NCI-H748 (cell line): ENCODE results near the gene CTSF.
"Not testable (repeated sequence)": the region's sequence is repeated elsewhere in the genome, so short reads cannot be mapped to it uniquely, and the experiment has no call there.

Experiments
- DNase-seq: peaks from one replicate; lab custom pipeline; 2025; ENCODE audit not compliant: unreplicated experiment; lab: John Stamatoyannopoulos, UW

Gene CTSF

GRCh38 chr11:66589996-66590675, 21.7 kb upstream of the CTSF start:
- no peak for DNase-seq

GRCh38 chr11:66589315-66589714, 20.9 kb upstream of the CTSF start:
- not testable (repeated sequence) for DNase-seq

DNA sequence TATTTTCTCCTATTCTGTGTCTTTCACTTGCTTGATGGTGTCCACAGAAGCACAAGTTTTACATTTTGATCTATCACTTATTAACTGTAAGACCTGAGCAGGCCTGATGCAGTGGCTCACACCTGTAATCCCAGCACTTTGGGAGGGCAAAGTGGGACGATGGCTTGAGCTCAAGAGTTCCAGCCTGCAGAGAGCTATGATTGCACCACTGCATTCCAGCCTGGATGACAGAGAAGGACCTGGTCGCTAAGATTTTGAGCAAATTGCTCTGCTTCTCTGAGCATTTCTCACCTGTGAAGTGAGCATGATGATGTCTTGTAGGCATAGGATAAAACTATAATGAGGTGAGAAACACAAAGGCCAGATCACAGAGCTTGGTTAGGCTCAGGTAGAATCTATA, 17.7 kb upstream of the CTSF start:
- DNase-seq: no peak

GRCh38 chr11:66585447-66585846, 17.0 kb upstream of the CTSF start:
- not testable (repeated sequence) for DNase-seq

- DNase-seq: not testable (repeated sequence)
Measured at GRCh38 chr11:66582565-66583147, 14.2 kb upstream of the CTSF start.

DNA sequence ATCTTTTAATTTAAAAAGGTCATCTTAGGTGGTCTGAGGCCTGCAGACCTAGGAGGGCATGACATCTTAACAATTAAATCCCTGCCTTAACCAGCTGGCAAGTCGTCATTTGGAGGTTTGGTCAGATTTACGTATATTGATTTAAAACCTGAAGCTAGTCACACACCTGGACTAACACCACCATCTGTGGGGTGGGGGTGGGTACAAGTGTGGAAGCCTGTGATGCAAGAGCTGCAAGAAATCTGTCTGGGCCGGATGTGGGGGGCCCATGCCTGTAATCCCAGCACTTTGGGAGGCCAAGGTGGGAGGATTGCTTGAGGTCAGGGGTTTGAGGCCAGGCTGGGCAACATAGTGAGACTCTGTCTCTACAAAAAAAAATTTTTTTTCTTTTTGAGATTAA, 12.9 kb upstream of the CTSF start:
- no peak for DNase-seq

GRCh38 chr11:66580803-66581202, 12.4 kb upstream of the CTSF start:
- DNase-seq: no peak

DNA sequence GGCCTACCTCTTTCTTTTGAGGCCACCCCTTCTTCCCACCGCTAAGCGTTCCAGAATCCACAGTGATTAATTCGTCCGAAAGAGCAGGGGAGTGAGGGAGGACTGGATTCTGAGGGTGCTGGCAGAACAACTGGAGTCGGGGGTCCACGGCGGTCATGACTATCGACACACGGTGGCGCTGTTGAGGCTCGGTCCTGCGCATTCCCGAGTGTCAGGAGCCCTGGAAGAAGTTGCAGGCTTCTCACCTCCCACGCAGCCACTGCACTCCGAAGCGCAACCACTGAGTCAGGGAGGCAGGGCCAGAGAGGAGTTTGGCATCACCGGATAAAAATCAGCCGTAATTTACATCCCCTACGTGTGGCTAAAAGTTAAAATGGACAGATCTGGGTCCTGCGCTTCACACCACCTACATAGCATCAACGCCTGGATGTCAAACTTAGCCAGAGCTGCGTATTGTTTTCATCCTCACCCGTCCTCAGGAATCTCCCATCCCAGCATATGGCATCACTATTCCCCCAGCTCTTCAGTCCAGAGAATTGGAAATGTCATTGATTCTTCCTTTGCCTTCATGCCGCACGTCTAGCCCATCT, 10.7 kb upstream of the CTSF start:
- DNase-seq: peak; percentile 55

- DNase-seq: no peak
Measured at GRCh38 chr11:66570850-66571180, 2.4 kb upstream of the CTSF start.

GRCh38 chr11:66570079-66570849, 1.9 kb upstream of the CTSF start:
- DNase-seq: no peak

GRCh38 chr11:66569076-66569475, 670 bp upstream of the CTSF start:
- no peak for DNase-seq

- DNase-seq: no peak
Measured at GRCh38 chr11:66567787-66568123, 651 bp downstream of the CTSF start.

DNA sequence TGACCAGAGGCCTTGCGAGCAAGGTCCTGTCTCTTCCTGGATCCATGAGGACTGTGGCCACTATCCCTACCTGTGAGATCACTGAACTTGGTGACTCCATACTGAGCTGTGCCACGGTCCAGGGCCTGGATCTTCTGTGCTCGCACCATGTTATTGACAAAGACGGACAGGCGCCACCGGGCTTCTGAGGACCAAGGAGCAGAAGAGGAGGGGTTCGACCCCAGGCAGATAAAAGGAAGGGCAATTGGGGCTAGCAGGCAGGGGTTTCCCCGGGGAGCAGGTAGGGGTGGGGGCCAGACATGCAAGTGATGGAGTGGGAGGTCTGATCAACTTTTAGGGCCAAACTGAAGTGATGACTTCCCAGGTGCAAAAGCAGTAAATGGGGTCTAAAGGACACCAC, 2.2 kb downstream of the CTSF start:
- no peak for DNase-seq

DNA sequence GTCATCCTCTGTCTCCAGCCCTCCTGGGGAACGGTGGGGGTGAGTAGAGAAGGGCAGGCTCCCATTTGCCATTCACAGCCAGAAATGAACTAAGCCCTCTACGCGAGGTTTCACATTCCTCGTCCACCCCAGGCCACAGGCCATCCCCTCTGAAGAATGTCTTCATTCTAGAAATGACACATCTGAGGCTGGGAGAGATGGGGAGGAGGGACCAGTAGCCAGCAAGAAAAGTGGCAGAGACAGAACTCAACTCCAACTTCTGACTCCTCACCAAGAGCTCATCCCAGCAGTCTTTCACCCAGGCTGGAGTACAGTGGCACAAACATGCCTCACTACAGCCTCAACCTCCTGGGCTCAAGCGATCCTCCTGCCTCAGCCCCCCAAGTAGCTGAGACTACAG, 3.4 kb downstream of the CTSF start:
- no peak for DNase-seq

- no peak for DNase-seq
Measured at GRCh38 chr11:66564538-66564937, 3.9 kb downstream of the CTSF start.

DNA sequence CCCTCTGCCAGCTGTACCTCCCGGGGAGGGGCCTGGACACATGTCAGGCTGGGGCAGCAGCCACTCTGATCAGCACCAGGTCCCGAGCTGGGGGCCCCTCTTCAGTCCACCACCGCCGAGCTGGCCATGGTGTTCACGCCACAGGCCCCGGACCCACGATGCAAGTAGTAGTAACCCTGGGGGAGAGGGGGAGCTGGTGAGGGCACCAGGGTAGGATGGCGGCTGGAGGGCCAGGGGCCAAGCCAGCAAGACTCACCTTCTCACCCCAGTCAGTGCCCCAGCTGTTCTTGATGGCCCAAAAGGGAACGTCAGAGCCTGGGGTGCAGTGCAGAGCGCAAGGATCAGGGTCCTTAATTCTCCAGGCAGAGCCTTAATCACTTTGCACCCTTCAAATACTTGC, 4.6 kb downstream of the CTSF start:
- DNase-seq: no peak

GRCh38 chr11:66562907-66563583, 5.4 kb downstream of the CTSF start:
- DNase-seq: no peak

GRCh38 chr11:66562275-66562674, 6.1 kb downstream of the CTSF start:
- no peak for DNase-seq

DNA sequence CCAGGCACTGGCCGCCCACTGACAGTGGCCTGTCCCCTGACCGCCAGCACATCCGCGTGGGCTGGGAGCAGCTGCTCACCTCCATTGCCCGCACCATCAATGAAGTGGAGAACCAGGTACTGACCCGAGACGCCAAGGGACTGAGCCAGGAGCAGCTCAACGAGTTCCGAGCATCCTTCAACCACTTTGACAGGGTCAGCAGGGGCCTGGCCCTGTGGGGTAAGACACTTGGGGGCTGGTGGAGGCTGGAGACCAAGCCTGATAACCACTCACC, 6.5 kb downstream of the CTSF start:
- no peak for DNase-seq

GRCh38 chr11:66561178-66561974, 7.0 kb downstream of the CTSF start:
- no peak for DNase-seq
